WTC11 (cell line): ENCODE data around the gene FOCAD. TPM values are rescaled to one million over a fixed set of nuclear protein-coding genes. Genes with fewer than 3 reads are reported as not detected.
A peak's percentile ranks its signal among the peaks of the same experiment; 100 is the strongest.

ENCODE experiments used
- ATF1 ChIP-seq: sonication (generic); formaldehyde crosslinking; IDR thresholded peaks from 2 replicates; pipeline ENCODE4 v1.8.1; 2023; ENCODE audit warnings: mild to moderate bottlenecking, moderate library complexity, missing genetic modification reagents
- ATF3 ChIP-seq: sonication (generic); formaldehyde crosslinking; conservative IDR thresholded peaks from 2 replicates; pipeline ENCODE4 v1.8.1; 2022; ENCODE audit warnings: mild to moderate bottlenecking, missing genetic modification reagents
- CREM ChIP-seq: sonication (generic); formaldehyde crosslinking; IDR thresholded peaks from 2 replicates; pipeline ENCODE4 v1.8.1; 2022; ENCODE audit warnings: mild to moderate bottlenecking, missing genetic modification reagents, moderate library complexity
- CTCF ChIP-seq: fragments of 200-600 bp; IDR thresholded peaks from 2 replicates; pipeline ENCODE4 v1.8.0; 2022; ENCODE audit warnings: antibody characterized with exemption
- E2F1 ChIP-seq: sonication (generic); formaldehyde crosslinking; IDR thresholded peaks from 2 replicates; pipeline ENCODE4 v1.8.0; 2022; ENCODE audit warnings: mild to moderate bottlenecking, missing genetic modification reagents
- ELF4 ChIP-seq: sonication (generic); formaldehyde crosslinking; IDR thresholded peaks from 2 replicates; pipeline ENCODE4 v1.8.1; 2022; ENCODE audit warnings: low read depth, mild to moderate bottlenecking, moderate library complexity, missing genetic modification reagents
- EMX1 ChIP-seq: fragments of 250-450 bp; sonication (Bioruptor Pico); IDR thresholded peaks from 2 replicates; pipeline ENCODE4 v1.8.0; 2021; ENCODE audit warnings: mild to moderate bottlenecking
- ESRRA ChIP-seq: sonication (generic); formaldehyde crosslinking; IDR thresholded peaks from 2 replicates; pipeline ENCODE4 v1.8.1; 2022; ENCODE audit warnings: mild to moderate bottlenecking, missing genetic modification reagents, borderline replicate concordance
- ETV6 ChIP-seq: sonication (generic); formaldehyde crosslinking; IDR thresholded peaks from 2 replicates; pipeline ENCODE4 v1.8.1; 2022; ENCODE audit warnings: mild to moderate bottlenecking, missing genetic modification reagents
- FOXP4 ChIP-seq: sonication (generic); formaldehyde crosslinking; IDR thresholded peaks from 2 replicates; pipeline ENCODE4 v1.8.0; 2022; ENCODE audit warnings: mild to moderate bottlenecking, missing genetic modification reagents
- GABPB1 ChIP-seq: sonication (generic); formaldehyde crosslinking; IDR thresholded peaks from 2 replicates; pipeline ENCODE4 v1.8.1; 2023; ENCODE audit warnings: mild to moderate bottlenecking, missing genetic modification reagents
- IRF1 ChIP-seq: sonication (generic); formaldehyde crosslinking; IDR thresholded peaks from 2 replicates; pipeline ENCODE4 v1.8.0; 2023; ENCODE audit warnings: missing genetic modification reagents
- IRF2 ChIP-seq: sonication (generic); formaldehyde crosslinking; IDR thresholded peaks from 2 replicates; pipeline ENCODE4 v1.8.0; 2022; ENCODE audit warnings: low read depth, missing genetic modification reagents, borderline replicate concordance
- MAX ChIP-seq: sonication (generic); formaldehyde crosslinking; IDR thresholded peaks from 2 replicates; pipeline ENCODE4 v1.8.0; 2022; ENCODE audit warnings: mild to moderate bottlenecking, missing genetic modification reagents
- MXD4 ChIP-seq: fragments of 250-450 bp; sonication (Bioruptor Pico); IDR thresholded peaks from 2 replicates; pipeline ENCODE4 v1.8.0; 2021; ENCODE audit warnings: mild to moderate bottlenecking, moderate library complexity, borderline replicate concordance
- NFATC4 ChIP-seq: fragments of 250-450 bp; sonication (Bioruptor Pico); IDR thresholded peaks from 2 replicates; pipeline ENCODE4 v1.9.0; 2021; ENCODE audit warnings: mild to moderate bottlenecking
- NFE2L1 ChIP-seq: sonication (generic); formaldehyde crosslinking; IDR thresholded peaks from 2 replicates; pipeline ENCODE4 v1.8.1; 2023; ENCODE audit warnings: missing genetic modification reagents
- NR3C1 ChIP-seq: sonication (generic); formaldehyde crosslinking; conservative IDR thresholded peaks from 2 replicates; pipeline ENCODE4 v1.8.1; 2023; ENCODE audit warnings: low read depth, mild to moderate bottlenecking, missing genetic modification reagents
- OVOL2 ChIP-seq: fragments of 250-450 bp; sonication (Bioruptor Pico); IDR thresholded peaks from 2 replicates; pipeline ENCODE4 v1.9.0; 2021; ENCODE audit warnings: mild to moderate bottlenecking, borderline replicate concordance
- PRRX2 ChIP-seq: fragments of 250-450 bp; sonication (Bioruptor Pico); IDR thresholded peaks from 2 replicates; pipeline ENCODE4 v1.8.0; 2021; ENCODE audit warnings: mild to moderate bottlenecking
- SMAD3 ChIP-seq: sonication (generic); formaldehyde crosslinking; IDR thresholded peaks from 2 replicates; pipeline ENCODE4 v1.8.0; 2022; ENCODE audit warnings: missing genetic modification reagents, mild to moderate bottlenecking, borderline replicate concordance
- SP1 ChIP-seq: sonication (generic); formaldehyde crosslinking; conservative IDR thresholded peaks from 2 replicates; pipeline ENCODE4 v1.8.1; 2022; ENCODE audit warnings: missing genetic modification reagents
- USF1 ChIP-seq: sonication (generic); formaldehyde crosslinking; IDR thresholded peaks from 2 replicates; pipeline ENCODE4 v1.8.0; 2022; ENCODE audit warnings: mild to moderate bottlenecking, missing genetic modification reagents
- USF2 ChIP-seq: sonication (generic); formaldehyde crosslinking; IDR thresholded peaks from 2 replicates; pipeline ENCODE4 v1.8.1; 2023; ENCODE audit warnings: mild to moderate bottlenecking, missing genetic modification reagents, moderate library complexity
- ZBTB21 ChIP-seq: sonication (generic); formaldehyde crosslinking; IDR thresholded peaks from 2 replicates; pipeline ENCODE4 v1.8.1; 2023; ENCODE audit warnings: mild to moderate bottlenecking, missing genetic modification reagents, borderline replicate concordance
- ZNF232 ChIP-seq: sonication (generic); formaldehyde crosslinking; IDR thresholded peaks from 2 replicates; pipeline ENCODE4 v1.8.0; 2022; ENCODE audit warnings: mild to moderate bottlenecking, missing genetic modification reagents
- ZNF281 ChIP-seq: sonication (generic); formaldehyde crosslinking; IDR thresholded peaks from 2 replicates; pipeline ENCODE4 v1.8.0; 2023; ENCODE audit warnings: mild to moderate bottlenecking, missing genetic modification reagents
- ZNF317 ChIP-seq: sonication (generic); formaldehyde crosslinking; IDR thresholded peaks from 2 replicates; pipeline ENCODE4 v1.8.1; 2023; ENCODE audit warnings: low read depth, mild to moderate bottlenecking, moderate library complexity, missing genetic modification reagents, borderline replicate concordance
- ZNF416 ChIP-seq: fragments of 250-450 bp; sonication (Bioruptor Pico); IDR thresholded peaks from 2 replicates; pipeline ENCODE4 v1.9.0; 2021; ENCODE audit warnings: mild to moderate bottlenecking, inconsistent platforms
- total RNA-seq: library from RNA; stranded (reverse); gene quantifications from 3 replicates; pipeline ENCODE4 v1.2.3, GENCODE V29; 2021

The FOCAD gene
- total RNA-seq, 1 experiment from 2014 or later: 34.3 TPM

GRCh38 chr9:20684035-20684874 lies at the start of gene FOCAD (continued):
- TF ChIP-seq ELF4 (no peak), ZNF416 (peak; percentile 71; the same call in 1 of the 2 replicates), NFE2L1 (peak; percentile 60), ZNF281 (CRISPR knock-in tag) (0 out of 2 replicates have a peak, but pooled peaks have one; percentile 40), IRF2 (CRISPR knock-in tag) (no peak), EMX1 (CRISPR knock-in tag) (peak; percentile 77), MAX (CRISPR knock-in tag) (peak; percentile 67), SMAD3 (CRISPR knock-in tag) (no peak), ZBTB21 (CRISPR knock-in tag) (peak; percentile 63), FOXP4 (CRISPR knock-in tag) (peak; percentile 63; the same call in 1 of the 2 replicates), NFATC4 (no peak; the same call in 1 of the 2 replicates), USF1 (CRISPR knock-in tag) (no peak), SP1 (CRISPR knock-in tag) (peak; percentile 93), ATF3 (CRISPR knock-in tag) (no peak), USF2 (peak; percentile 52), ATF1 (no peak), GABPB1 (no peak), CREM (CRISPR knock-in tag) (peak; percentile 59), ZNF232 (CRISPR knock-in tag) (peak; percentile 76; the same call in 1 of the 2 replicates), ESRRA (CRISPR knock-in tag) (peak; percentile 76; the same call in 1 of the 2 replicates), IRF1 (CRISPR knock-in tag) (0 out of 2 replicates have a peak, but pooled peaks have one; percentile 46), NR3C1 (no peak), CTCF (no peak), ZNF317 (CRISPR knock-in tag) (0 out of 2 replicates have a peak, but pooled peaks have one; percentile 49), OVOL2 (CRISPR knock-in tag) (no peak), ETV6 (CRISPR knock-in tag) (peak; percentile 92), E2F1 (CRISPR knock-in tag) (no peak), MXD4 (CRISPR knock-in tag) (no peak), PRRX2 (CRISPR knock-in tag) (peak; percentile 82; the same call in 1 of the 2 replicates)
